Ovary (tissue), 3 donors: ENCODE measurements around the gene MCTP2.

ENCODE experiments used
- CTCF ChIP-seq, 3 donors: fragments of 450-650 bp in 2 of 3; fragments of 200-600 bp in 1 of 3; IDR thresholded peaks; one replicate each; pipeline versions ENCODE4 v1.5.1 to v1.8.0; 2016 to 2022; ENCODE audit warnings: antibody characterized with exemption in 3 of 3, mild to moderate bottlenecking in 1 of 3
- POLR2A ChIP-seq: fragments of 450-650 bp; IDR thresholded peaks from one replicate; pipeline ENCODE4 v1.6.1; 2017; ENCODE audit warnings: antibody characterized with exemption, mild to moderate bottlenecking, moderate library complexity
- donor health status: DM: no; HTN: no; CAD: no.

GRCh38 chr15:94230883-94231722 lies at the start of gene MCTP2:
- TF ChIP-seq CTCF (IDR thresholded peaks at IDR 0.05) (no peak), POLR2A (no peak)
